DND-41 (cell line): ENCODE data around the gene CCND2.

Experiments
- EZH2 ChIP-seq: IDR thresholded peaks from 3 replicates; pipeline ENCODE4 v1.6.1; 2012; ENCODE audit warnings: borderline replicate concordance, low read depth, mild to moderate bottlenecking, moderate library complexity, low read length, inconsistent platforms; ENCODE audit not compliant: severe bottlenecking
- TF ChIP-seq, protein P1 (sequence below): IDR thresholded peaks from 2 replicates; pipeline ENCODE4 v1.5.1; 2012; ENCODE audit warnings: borderline replicate concordance, low read length, moderate library complexity, mild to moderate bottlenecking; ENCODE audit not compliant: poor library complexity, severe bottlenecking; ENCODE audit errors: extremely low read depth

DNA sequence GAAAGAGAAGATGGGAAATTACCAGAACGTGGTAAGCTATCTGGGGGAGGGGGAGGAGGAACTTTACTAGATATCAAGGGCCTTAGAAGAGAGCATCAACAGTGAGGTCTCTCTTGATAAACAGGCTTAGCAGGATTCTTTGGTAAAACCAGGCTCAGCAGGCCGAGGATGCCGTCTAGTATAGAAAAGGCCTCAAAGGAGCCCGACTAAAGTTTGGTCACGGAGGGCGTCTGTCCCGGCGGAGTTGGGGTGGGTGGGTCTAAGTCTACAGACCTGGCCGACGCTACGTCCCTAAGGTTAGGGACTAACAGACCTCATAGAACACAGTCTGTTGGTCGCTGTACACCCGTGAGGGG lies 46.9 kb downstream of the CCND2 start:
- TF ChIP-seq, protein P1, sequence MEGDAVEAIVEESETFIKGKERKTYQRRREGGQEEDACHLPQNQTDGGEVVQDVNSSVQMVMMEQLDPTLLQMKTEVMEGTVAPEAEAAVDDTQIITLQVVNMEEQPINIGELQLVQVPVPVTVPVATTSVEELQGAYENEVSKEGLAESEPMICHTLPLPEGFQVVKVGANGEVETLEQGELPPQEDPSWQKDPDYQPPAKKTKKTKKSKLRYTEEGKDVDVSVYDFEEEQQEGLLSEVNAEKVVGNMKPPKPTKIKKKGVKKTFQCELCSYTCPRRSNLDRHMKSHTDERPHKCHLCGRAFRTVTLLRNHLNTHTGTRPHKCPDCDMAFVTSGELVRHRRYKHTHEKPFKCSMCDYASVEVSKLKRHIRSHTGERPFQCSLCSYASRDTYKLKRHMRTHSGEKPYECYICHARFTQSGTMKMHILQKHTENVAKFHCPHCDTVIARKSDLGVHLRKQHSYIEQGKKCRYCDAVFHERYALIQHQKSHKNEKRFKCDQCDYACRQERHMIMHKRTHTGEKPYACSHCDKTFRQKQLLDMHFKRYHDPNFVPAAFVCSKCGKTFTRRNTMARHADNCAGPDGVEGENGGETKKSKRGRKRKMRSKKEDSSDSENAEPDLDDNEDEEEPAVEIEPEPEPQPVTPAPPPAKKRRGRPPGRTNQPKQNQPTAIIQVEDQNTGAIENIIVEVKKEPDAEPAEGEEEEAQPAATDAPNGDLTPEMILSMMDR: no peak
- TF ChIP-seq EZH2: no peak
